COLO829 (cell line): ENCODE results near the gene MLYCD.

Experiments used
- DNase-seq: peaks from one replicate; pipeline ENCODE4 v3.0.0; 2012; ENCODE audit warnings: low spot score

MLYCD gene

DNA sequence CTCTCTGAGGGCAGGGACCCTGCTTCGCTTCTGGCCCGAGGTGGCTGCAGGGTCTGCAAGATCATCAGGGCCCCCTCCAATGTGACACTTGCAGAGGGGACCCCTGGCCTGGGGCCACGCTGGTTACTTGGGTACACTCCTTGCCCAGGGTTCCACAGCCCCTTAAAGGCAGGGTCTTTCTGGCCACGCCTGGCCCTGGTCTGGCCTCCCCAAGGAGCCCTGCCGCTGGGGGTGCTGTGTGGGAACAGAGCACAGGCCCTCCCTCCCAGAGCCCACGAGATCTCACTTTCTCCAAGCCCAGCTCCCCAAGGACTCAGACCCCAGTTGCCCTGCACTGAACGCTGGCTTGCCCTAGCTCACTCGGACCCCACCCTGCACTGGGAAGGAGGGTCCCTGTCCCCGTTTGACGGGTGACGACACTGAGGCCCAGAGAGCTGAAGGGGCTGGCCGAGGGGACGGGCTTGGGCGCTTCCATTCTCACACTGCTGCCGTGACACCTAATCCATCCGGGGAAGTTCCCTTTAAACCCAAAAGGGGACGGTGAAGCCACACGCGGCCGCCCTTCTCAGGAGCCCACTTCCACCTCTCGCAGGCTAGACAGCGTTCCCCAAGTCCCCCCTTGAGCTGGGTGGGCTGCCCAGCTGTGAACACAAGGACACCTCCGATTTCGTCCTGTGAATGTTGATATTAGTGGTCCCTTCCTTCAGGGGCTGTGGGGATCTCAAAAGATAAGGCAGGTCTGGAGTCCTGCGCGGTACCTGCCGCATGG, 27.2 kb downstream of the MLYCD start:
- no peak for DNase-seq

DNA sequence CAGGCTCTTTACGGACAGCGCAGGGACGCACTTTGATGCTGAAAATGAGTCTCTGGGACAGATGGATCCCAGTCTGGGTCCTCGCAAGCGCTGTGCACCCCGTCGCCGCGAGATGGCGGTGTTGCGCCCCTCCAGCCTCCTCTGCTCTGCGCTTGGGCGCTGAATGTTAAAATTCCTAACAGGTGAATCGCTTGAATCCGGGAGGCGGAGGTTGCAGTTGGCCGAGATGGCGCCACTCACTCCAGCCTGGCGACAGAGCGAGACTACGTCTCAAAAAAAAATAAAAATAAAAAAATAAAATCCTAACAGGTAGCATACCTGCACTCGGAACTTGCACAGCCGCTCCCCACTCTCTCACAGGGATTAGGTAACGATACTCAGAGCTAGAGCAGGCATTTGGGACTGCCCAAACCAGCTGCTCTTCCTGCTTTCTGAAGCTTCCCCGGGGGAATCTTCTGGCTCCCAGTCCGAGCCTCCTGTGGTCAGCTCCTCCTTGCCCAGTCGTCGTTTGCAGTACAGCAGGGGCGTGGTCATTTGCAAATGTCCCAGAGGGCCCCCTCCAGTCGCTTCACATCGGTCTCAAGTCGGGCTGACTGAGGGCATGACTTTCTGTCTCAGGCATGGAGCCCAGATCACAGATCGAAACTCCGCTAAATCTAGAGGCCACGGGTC, 27.9 kb downstream of the MLYCD start:
- peak; percentile 48 for DNase-seq

DNA sequence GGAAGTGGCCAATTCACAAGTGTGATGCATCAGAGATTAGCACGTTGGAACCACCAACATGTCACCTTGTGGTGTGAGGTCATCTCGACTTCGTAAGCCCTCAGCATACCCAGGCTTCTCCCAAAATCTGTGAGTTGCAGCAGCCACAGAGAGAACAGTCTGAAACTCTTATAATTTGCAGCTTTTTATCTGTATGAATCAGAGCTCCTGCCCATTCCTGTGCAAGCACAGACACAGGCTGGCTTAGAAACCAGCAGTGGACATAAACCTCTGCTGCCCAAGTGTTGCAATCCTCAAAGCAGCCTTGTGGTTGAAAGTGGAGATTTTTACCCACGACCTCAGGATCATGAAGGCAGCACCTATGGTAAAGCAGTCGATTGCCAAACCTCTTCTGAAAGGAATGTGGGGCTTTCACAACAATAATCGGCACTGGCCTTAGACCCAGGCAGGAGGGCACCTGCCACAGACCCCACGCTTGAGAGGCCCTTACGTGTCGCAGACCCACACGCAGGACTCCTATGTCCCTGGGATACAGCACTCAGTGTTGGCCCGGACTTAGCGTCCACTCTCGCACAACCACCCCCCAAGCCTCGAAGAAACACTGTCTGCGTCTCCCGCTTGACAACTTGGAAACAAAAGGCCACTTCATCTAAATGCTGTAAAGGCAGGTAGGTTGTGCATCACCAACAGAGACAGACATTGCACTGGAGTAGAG, 29.6 kb downstream of the MLYCD start:
- no peak for DNase-seq

DNA sequence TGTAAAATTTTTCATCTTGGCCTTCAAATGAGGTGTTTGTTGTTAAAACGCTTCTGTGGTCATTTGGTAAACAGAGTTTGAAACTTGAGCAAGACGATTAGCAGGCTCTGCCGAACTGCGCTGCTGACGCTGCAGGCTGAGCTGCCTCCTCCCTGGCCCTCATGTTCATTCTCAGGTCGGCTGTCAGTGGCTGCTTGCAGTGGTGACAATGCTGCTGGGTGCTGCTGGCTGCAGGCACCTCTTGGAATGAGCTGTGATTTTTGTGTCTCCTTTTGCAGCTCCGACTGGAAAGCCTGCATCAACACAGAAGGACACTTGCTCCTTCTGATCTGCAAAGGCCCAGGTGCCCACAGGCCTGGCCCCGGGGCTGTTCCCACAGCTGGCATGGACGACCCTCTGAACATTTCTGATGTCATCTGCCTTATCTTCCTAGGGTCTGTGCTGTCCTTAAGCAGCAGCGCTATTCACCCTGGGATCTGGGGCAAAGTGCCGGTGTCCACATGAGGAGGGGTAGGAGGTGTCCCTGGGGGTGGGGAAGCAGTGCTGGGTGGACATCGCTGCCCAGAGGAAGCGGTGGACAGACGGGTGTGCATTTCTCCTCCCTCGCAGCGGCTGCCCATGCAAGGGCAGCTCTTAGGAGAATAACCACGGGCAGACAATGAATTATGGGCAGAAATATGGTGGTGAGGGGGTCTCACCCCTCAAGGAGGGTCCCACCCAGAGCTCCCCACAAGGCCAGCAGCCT, 31.1 kb downstream of the MLYCD start:
- no peak for DNase-seq

DNA sequence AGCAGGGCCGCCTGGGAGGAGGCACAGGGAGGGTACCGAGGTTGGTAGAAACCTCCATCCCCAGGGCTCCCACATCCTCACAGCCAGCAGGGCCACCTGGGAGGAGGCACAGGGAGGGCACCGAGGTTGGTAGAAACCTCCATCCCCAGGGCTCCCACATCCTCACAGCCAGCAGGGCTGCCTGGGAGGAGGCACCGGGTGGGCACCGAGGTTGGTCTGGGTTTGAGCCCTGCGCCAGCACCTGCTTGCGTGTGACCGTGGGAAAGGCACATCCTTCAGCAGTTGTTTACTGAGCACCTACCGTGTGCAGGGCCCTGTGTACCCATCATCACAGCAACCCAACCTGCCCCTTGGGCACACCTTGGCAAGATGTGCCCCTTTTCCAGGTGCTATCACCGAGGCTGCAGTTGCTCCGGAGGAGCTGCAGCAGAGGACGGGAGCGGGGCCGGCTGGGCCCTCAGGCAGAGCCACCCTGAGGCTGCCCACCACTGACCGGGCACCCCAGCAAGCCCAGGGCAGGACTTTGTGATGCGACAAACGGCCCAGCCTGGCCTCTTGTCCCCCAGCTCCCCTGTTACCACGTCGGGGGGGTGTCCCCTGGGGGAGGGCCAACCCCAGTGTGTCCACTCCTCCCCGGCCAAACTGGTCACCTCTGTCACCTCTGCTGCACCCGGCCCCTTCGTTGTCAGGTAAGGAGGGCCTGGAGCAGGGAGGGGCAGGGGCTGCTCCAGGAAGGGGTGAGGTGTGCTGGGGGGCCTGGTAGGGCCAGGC, 32.0 kb downstream of the MLYCD start:
- no peak for DNase-seq

DNA sequence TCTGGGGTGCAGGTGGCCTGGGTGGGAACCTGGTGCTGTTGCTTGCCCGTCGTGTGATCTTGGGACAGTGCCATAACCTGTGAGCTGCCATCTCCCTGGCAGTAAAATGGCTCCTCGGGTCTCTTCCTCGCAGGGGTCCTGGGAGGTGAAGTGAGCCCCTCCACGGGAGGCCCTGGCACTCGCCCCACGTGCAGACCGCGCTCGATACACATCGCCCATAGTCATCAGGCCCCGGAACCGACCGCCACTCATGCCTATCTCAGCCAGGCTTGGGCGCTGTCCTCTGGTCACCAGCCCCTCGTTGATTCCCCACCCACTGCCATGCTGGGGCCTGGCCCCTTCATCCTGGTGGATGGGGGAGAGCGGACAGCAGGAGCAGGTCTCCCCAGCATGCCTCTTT, 32.6 kb downstream of the MLYCD start:
- DNase-seq: no peak

DNA sequence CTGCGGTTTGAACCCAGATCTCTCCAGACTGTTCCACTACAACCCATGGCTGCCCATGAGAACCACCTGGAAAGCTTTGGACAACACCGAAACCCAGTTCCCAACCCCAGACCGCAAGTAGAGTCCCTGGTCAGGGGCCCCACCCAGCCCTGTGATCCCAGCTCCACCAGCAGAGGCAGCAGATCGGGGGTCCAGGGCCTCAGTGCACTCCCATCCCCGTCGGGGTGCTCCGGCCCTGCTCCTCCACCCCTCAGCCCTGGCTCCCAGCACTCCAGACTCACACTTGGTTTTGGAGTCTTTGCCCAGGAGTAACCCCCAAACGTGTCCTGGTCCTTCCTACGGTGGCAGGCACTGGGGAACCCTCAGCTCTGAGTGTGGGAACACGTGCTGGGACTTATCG, 33.4 kb downstream of the MLYCD start:
- DNase-seq: no peak

DNA sequence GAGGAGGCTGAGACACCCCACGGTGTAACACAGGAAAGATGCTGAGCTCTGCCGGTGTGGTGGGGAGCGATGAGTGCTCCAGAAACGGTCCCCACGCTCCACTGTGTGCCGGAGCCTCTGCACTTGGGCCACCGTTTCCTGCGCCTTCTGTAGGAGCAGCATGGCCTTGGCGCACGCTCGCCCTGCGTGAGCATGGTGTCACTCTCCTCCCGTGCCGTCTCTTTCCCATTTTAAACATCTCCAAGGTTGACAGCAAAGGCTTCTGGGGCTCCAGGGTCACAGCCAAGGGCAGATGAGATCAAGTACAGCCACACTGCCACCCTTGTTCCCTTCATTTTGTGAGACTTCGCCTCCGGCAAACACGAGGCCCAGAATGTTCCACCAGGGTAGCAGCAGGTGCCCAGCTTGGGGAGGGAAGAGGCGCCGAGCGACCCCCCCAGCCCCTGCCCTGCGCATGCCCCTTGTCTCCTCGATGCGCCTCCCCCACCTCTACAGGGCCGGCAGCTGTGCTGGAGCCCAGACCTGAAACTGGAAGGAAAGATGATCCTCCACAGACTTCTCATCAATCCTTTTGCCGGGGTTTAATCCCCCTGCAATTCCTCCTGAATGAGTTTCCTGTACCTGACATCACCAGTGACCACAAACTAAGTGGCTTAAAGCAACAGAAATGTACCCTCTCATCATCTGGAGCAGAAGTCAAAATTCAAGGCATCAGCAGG, 34.2 kb downstream of the MLYCD start:
- DNase-seq: no peak

DNA sequence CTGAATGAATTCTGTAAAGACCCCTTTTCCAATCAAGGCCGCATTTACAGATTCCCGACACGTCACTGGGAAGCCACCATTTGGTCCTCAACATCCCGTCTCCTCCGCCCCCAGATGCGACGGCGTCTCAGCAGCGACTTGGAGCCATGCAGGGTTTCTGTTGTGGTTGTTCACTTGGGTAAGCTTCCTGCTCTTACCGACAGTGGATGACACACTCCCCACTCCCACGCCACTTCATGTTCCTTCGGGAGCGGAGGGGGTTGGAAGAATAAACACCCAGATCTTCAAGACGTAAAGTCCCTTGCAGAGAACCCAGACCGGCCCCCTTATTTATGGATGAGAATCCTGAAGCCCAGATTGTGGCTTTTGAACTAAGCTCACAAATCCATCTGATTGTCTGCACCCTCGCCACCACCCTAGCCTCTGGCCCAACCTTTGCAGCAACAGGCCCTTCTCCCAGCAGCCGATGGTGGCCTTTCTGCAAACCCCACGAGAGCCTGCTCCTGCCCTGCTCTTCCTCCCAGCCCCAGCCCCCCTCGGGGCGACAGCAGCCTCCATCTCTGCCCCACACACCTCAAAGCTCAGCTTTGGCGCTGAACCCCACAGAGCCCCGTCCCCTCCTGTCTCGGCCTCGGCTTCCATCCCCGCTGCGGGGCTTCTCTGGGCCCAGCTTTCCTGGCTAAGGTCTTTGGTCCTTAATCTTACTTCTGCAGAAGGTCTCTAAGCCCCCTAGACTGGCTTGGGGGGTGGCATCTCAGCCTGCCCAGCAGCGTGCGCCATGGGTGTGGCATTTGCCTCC, 35.2 kb downstream of the MLYCD start:
- no peak for DNase-seq

DNA sequence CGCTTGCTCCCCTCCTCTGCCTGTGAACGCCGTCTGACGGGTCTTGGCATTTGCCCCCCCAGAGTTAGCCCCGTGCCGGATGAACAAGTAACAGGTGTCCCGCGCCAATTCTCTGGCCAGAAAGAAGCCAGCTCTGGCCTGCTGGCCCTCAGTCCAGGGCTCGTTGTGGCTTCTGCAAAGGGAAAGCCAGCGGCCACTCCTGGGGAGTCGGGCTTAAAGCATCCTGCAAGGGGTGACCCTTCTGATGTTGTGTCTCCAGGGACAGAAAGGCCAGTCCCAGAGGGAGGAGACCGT, 35.7 kb downstream of the MLYCD start:
- DNase-seq: no peak

DNA sequence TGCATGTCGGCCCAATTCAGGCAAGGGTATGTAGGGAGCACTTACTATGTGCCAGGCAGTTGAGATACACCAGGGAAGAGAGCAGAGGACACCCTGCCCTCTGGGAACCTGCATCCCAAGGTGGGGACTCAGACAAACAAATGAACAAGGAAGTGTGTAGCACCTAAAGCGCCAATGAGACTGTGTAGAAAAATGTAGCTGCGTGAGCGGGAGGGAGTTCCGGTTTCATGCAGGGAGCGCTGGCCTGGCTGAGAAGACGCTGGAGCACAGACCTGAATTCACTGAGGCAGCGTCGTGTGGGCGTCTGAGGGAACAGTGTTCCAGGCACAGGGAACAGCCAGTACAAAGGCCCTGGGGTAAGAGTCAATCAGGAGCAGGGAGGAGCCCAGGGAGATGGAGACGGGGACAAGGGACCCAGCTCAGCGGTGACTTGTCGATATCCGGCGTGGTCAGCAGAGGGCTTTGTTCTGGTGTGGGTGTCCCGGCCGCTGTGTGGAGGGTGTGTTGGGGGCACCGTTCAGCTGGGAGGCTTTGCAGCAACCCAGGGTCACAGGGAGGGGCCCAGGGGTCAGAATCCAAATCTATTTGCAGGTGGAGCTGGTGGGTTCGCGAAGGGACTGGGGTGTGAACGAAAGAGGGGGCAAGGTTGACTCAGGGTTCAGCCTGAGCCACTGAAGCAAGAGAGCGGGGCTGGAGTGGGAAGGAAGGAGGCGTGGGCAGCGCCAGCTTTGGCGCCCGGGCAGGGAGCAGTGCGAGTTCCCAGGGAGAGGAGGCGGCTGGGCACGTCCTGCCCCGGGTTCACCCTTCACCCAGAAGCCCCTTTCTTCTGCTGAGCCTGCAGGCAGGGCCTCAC, 36.3 kb downstream of the MLYCD start:
- DNase-seq: no peak

DNA sequence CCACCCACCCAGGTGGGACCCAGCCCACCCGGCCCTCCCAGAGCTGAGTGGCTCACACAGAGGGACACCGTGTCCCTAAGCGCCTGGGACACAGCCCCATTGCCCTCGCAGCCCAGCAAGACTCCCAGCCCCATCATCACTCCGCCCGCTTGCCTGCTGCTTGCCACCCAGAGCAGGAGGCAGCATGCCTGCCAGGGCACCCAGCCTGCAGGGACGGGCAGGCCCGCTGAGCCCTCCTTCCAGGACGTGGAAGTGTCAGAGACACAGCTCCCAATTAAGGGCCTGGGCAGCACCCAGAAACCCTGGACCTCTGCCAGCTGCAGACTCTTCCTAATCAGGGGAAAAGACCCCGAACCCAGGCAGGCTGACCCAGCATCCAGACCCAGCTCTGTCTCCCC, 36.9 kb downstream of the MLYCD start:
- DNase-seq: no peak

DNA sequence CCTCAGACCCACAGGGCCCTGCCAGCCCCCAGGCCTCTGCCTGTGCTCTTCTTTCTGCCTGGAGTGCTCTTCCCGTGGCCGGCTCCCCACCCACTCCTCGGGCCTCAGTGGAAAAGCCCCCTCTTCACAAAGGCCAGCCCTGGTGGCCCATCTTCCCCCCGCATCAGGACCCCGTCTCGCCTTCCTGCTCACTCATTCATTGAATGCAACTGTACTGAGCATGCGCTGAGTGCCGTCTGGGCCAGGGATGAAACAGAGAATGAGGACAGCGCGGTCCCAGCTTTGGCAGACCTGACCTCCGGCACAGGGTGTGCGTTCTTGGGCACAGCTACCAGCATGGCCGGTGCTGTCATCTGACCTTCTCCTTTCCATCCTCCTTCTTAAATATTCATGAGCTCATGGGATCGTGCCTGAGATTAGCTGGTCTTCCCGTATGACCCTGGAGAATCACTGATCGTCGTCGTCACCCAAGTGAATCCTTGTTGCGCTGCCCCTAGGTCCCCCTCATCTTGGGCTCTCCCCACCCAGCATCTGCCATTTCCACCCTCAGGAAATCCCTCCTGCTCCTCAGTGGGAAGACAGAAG, 37.8 kb downstream of the MLYCD start:
- DNase-seq: no peak

DNA sequence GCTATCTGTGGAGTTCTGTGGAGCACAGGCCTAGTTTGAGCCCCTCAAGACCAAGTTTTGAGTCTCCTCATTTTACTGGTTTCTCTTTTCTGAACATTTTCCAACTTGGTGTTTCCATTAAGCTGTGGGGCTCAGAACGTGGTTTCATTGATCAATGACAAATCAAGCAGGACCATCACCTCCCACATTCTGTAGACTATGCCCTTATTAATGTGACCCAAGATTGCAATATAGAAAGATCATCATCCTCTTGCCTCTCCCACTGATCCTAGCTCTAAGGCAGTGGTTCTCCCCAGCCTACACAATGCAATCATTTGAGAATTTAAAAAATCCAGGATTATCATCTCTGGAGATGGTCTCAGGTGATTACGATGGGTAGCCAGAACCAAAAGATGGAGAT, 38.4 kb downstream of the MLYCD start:
- no peak for DNase-seq

DNA sequence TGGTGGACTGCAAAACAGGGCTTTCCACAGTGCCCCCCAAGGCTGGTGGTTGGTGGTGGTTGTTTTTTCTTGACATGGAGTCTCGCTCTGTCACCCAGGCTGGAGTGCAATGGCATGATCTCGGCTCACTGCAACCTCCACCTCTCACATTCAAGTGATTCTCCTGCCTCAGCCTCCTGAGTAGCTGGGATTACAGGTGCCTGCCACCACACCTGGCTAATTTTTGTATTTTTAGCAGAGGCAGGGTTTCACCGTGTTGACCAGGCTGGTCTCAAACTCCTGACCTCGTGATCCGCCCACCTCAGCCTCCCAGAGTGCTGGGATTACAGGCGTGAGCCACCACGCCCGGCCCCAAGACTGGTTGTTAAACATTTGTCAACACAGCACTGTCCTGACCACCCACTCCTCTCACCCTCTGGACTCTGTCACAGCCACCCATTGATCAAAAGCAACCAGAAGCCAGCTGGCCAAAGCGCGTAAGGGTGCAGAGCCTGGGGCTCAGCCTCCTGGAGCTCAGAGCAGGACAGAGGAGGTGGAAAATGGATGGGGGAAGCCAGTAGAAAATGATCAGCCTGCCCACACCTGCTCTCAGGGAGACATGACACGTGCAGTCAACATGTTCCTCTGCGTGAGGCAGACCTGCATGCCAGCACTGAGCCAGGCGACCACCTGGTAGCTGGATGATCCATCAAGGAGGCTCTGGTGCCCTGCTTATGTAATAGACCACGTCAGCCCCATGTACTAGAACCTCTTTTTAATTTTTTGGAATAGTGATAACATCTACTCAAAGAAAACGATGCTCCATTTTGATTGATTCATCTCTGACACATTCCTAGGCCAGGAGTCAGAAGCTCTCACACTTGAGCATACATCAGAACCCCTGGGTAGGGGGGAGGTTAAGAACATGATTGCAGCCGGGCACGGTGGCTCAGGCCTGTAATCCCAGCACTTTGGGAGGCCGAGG, 39.3 kb downstream of the MLYCD start:
- DNase-seq: no peak

DNA sequence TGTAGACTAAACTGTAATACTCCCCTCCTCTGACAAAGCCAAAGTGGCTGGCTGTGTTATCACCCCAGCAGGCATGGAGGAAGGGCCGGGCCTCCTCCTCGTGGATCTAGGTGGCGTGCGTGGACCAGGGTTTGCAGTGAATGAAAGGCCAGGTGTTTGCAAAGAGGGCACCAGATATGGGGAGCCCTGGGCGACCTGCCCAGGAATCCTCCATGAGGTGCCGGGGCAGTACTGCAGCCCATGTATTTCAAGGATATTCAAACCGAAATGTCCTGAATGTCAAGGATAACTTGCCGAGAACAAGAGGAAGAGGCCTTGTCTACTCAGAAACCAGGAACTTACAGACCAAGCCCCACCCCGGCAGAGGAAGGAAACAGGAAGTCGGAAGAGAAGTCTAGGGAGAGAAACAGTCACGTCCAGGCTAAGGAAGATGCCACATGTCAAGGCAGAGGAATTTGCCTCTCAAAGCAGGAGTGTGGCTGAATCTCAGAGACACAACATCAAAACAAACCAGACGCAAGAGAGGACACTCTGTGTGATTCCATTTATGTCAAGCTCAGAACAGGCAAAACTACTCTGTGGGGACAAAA, 40.4 kb downstream of the MLYCD start:
- DNase-seq: no peak

DNA sequence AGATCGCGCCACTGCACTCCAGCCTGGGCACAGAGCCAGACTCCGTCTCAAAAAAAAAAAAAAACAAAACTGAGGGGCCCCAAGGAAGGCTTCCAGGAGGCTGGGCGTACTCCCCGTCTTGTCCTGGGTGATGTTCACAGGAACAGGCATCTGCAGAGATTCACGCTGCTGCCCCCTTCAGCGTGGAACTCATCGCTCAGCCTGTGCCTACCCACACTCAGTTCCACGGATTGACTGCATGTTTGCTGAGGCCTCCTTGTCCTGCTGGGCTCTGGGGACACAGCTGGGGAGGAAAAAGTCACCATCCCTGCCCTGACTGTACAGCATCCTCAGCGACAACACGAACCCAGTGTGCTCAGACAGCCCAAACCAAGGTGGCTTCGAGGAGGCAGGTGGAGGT, 41.2 kb downstream of the MLYCD start:
- DNase-seq: no peak
